GM21367 (cell line): ENCODE data around the gene NDOR1.
A peak's percentile ranks its signal among the peaks of the same experiment; 100 is the strongest.

Experiments
- ATAC-seq: cut with Tn5 transposase; IDR thresholded peaks from one replicate; pipeline ENCODE4 v1.9.1; 2021; ENCODE audit not compliant: unreplicated experiment

The NDOR1 gene

DNA sequence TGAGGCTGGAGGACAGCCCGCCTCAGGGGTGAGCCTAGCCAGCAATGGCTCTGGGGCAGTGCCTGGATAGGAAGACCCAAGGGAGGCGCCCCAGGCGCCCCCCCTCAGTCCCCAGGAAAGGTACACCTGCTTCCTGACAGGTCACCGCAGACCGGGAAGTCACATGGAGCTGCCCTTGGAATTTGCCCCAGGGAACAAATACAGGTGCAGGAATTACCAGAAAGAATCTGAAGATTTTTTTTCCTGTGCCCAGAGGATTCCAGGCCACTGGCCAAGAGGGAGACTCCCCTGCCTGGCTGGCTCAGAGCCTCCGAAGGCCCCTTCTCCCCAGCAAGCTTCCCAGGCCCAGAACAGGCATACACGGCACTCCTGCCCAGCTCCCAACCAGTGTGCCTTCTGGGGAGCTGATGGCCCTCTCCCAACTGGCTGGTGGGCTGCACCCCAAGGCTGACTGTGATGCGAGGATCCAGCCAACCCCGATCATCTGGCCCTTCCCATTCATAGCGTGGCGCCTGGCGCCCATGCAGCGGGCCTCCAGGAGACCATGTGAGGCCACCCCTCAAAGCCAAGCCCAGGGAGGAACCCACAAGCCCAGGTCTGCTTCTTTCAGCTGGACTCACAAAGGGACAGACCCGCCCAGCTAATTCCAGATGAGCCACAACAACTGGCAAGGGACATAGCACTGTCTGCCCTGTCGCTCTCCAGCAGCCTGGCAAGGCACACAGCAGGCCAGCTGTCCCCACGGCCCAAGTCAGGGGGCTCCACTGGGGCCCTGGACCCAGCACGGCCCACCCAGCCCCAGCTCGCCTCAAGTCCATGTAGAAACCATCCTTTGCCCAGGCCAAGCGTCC, 7.2 kb upstream of the NDOR1 start:
- ATAC-seq, result no peak

DNA sequence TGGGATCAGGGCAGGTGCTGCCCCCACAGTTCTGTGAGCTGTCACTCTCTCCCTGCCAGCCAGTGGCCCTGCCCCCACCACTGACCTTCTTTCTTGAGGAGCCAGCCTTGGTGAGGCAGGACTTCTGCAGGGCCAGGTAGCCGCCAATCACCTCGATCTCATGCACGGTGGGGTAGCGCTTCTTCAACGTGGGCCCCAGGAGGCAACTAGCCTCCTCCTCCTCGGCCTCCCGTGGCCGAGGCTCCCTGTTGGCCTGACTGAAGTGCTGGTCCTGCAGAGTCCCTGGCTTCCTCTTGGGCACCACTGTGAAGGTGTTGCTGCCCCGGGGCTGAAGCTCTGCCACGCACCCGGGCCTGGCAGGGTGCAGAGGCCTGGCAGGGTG, 6.6 kb upstream of the NDOR1 start:
- ATAC-seq, result no peak

DNA sequence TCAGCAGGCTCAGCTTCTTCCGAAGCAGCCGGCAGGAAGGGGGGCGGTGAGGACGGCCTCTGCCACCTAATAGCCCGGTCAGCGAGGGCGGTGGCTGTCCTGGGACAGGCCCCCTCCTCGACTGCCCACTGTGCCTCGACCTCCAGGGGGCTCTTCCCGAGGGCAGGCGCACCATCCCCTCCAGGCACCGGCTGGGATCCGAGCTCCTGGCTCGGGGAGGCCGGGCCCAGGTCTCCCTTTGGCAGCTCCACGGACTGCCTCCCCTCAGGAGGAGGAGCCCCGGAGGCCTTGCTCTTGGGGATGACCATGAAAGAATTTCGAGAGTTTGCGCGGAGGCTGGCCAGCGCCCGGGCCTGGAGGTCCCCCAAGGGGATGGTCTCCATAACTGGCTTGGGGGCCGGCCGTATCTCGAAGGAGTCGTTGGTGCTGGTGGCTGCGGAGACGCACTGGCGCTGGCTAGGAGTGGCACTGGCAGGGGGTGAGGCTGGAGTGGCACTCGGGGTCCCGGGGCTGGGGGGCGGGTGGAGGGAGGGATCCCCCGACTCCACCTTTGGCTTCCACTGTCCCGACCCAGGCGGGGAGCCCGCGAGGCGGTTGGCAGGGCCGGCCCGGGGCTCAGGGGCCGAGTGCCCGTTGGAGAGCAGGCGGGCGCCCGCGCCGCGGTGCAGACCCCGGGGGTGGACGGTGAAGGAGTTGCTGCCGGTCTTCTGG, 5.9 kb upstream of the NDOR1 start:
- no peak for ATAC-seq

DNA sequence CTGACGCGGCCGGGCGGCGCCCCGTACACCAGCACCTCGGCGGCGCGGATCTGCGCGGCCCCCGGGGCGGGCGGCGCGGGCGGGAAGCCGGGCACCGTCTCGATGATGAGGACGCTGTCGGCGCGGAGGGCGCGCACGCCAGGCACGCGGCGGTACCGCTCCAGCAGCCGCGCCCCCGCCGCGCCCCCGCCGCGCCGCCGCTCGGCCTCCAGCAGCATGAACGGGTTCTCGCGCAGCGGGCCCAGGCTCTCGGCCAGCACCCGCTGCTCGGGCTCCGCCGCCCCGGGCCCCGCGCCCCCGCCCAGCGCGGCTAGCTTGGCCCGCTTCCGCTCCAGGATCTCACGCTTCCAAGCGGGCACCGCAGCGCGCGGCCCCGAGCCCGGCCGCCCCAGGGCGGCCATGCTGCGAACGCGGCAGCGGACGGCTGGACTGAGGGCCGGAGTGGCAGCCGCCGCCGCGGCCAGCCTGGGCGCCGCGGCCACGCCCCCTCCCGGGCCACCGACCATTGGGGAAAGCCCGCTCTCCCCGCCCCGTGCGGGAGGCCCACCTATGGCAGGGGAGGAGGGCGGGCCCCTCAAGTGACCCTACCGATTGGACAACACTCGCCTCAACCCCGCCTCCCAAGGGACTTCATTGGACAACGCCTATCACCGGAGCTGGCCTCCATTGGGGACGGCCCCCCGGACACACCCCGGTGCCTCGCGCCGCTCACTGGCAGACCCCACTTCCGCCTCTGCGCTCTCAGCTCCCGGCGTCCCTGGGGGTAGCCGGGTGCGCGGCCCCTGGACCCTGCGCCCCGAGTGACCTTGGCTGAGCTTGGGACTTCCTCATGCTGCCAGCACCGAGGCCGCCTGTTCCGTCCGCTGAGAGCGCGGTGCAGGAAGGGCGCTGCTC, 4.9 kb upstream of the NDOR1 start, which contains the start of gene TPRN:
TPRN (minus strand) TSS at position 431 of the 894 bp plus-strand sequence; CDS start at position 401, 30 bp downstream.
- peak; percentile 81 for ATAC-seq

DNA sequence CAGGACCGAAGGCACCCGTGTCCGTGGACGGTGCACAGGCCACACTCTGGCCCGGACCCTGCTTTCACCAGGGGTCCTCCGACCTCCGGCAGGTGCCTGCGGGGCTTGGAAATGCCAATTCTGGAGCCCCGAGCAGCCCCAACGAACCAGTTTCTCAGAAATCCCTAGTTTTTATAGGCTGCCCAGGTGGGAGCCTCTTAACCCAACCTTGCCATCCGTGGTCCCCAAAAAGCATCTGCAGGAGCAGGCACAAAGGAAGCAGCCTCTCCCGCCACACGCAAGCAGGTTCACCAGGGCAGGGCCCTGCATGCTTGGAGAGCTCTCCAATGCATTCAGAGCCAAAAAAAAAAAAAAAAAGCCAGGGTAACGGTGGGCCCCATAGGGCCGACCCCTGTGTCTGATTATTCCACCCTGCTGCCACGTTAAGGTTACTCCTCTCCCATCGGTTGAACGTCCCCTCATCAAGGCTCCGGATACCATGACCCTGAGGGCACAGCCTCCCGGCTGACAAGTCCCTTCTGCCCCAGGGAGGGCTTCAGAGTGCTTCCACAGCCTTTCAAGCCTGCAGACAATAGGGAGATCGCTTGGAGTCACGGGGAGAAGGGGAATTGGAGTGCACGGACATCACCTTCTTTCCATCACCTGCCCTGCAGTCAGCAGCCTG, 4.2 kb upstream of the NDOR1 start:
- no peak for ATAC-seq

- ATAC-seq, result no peak
Observed at GRCh38 chr9:137202966-137203365, 2.5 kb upstream of the NDOR1 start.

GRCh38 chr9:137204731-137205125, 772 bp upstream of the NDOR1 start:
- ATAC-seq, result no peak

DNA sequence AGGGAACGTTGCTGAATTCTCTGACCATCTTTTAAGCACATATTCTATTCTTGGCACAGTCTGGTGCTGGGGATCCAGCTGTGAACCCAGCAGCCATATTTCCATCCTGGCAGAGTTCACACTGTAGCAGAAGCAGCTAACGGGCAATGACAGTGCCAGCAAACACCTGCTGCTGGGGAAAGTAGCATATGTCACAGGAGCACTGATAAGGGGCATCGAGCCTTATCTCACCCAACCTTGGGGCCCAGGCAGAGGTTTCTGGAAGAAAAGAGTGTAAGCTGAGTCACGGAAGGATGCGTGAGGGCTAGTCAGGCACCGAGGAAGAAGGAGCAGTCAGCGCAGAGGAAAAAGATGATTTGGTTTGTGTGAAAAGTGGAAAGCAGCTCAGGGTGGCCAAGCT, 1.1 kb downstream of the NDOR1 start:
- no peak for ATAC-seq

GRCh38 chr9:137211532-137211931, 6.0 kb downstream of the NDOR1 start:
- ATAC-seq, result no peak

GRCh38 chr9:137212520-137212919, 7.0 kb downstream of the NDOR1 start:
- no peak for ATAC-seq

DNA sequence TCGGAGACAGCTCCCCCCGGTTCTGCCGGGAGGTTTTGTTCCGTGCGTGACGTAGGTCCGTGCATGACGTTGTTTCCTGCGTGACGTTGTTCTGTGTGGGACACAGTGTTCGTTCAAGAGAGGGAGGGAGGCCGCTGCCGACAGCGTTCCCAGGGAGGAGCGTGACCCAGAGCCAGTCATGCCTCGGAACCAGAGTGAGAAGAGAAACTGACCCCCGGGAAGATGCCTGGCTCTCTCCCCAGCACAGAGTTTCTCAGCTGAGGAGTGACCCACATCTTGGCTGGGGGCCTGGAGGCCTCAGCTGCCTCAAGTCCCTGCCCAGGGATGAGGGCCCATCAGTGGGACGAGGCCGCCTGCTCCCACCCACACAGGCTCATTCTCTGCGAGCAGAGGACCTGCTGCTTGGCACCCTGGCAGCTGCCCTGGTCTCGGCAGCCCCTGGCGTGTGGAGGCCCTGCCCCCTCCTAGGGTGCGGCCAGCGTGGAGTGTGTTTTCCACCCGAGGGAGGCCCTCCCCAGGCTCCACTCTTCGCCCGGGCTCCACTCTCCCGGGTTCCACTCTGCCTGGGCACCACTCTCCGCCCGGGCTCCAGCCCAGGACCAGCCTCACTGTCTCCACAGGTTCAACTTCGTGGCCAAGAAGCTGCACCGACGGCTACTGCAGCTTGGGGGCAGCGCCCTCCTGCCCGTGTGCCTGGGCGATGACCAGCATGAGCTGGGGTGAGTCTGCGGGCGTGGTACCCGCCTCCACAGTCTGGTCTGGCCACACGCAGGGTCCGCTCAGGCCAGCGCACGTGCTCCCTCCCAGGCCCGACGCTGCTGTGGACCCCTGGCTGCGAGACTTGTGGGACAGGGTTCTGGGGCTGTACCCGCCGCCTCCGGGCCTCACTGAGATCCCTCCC, 7.9 kb downstream of the NDOR1 start:
- ATAC-seq, result no peak

DNA sequence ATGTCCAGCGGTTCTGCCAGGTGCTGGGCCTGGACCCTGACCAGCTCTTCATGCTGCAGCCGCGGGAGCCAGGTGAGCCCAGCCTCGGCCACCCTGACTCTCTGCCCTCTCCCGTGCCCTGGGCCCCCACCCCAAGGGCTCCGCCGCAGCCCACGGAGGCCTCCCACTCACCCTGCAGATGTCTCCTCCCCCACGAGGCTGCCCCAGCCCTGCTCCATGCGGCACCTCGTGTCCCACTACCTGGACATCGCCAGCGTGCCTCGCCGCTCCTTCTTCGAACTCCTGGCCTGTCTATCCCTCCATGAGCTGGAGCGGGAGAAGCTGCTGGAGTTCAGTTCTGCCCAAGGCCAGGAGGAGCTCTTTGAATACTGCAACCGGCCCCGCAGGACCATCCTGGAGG, 9.1 kb downstream of the NDOR1 start:
- ATAC-seq, result no peak

GRCh38 chr9:137215196-137215986, 9.9 kb downstream of the NDOR1 start:
- no peak for ATAC-seq

- no peak for ATAC-seq
Observed at GRCh38 chr9:137216188-137216965, 10.9 kb downstream of the NDOR1 start.

GRCh38 chr9:137217276-137218211, 12.0 kb downstream of the NDOR1 start:
- no peak for ATAC-seq

DNA sequence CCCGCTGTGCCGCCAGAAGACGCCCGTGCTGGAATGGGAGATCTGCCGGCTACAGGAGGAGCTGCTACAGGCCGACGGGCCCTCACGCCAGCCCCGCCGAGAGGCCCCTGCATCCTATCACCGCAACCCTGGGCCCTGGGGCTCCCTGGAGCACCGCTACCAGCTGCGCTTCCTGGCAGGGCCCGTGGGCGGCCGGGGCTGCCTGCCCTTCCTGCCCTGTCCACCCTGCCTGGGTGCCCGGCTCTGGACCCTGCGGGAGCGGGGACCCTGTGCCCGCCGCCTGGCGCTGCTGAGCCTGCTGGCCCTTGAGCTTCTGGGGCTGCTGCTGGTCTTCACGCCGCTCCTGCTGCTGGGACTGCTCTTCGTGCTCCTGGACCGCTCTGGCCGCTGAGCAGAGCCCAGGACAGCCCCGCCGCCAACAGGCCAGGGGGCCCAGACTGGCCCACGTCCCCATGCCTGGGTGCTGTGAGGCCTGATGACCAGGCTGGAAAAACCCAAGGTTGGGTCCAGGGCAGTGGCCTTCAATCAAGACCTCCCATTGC, 12.8 kb downstream of the NDOR1 start:
- no peak for ATAC-seq

GRCh38 chr9:137218754-137219271, 13.3 kb downstream of the NDOR1 start:
- no peak for ATAC-seq
